Measurements from ENCODE around the gene F2. TPM values are rescaled to one million over a fixed set of nuclear protein-coding genes. Genes with fewer than 3 reads are reported as not detected.

F2 gene
- total and polyA plus RNA-seq, 12 donors, result 0.50 to 0.61 TPM; not detected in 10

DNA sequence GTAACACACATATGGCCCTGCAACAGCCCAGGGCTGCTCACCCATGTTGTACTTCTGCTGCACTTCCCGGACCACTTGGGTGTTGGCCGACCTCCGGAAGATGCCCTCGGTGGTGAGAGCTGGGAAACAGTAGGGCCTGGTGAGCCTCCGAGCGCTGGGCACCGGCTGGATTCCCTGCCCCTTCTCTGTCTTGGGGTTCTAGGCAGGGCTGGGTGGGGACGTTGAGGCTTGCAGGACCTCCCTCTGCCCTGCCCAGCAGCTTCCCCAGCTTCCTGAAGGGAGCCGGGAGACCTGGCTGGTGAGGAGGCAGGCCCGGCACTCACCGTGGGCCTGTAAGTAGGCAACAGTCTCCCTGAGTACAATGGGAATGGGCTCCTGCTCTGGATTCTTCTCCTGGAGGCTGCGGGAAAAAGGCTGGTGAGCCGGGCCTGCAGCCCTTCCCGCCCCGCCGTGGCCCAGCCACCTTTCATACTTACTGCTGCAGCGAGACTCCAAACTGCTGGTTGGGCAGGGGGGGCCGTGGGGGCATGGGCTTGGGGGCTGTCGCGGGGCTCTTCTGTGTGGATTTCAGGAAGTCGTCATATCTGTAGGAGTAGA lies 38.8 kb upstream of the F2 start:
- WGBS, 4 donors, result 88 to 96% (median 90%) methylated on average over 5 to 21 of the region's 21 CpGs
- Histone ChIP-seq H3K36me3 (replicated peaks in 1 of 2) (peaks cover 0 to 63% of the 10 kb centered on the region in 2 donors), H3K4me1 (replicated peaks in 1 of 2) (peaks cover 11 to 24% of the 10 kb centered on the region in 2 donors), H3K9me3 (replicated peaks in 1 of 3) (no peaks in the 10 kb centered on the region), H3K27ac (no peak overlapping the region), H3K4me3 (no peak overlapping the region), H3K27me3 (no peaks in the 10 kb centered on the region)
- intact Hi-C loops (cut with DNase I), result no loop called here
- DNase-seq, result no peak
- TF ChIP-seq CTCF (IDR thresholded peaks at IDR 0.05), result no peak
- no peak for TF ChIP-seq POLR2A (IDR thresholded peaks at IDR 0.05)

- TF ChIP-seq POLR2A (IDR thresholded peaks at IDR 0.05), result no peak
- no peak for TF ChIP-seq CTCF (IDR thresholded peaks at IDR 0.05)
- Histone ChIP-seq H3K9me3 (replicated peaks in 1 of 3) (no peaks in the 10 kb centered on the region), H3K27ac (no peak overlapping the region), H3K36me3 (replicated peaks in 1 of 2) (peaks cover 0 to 63% of the 10 kb centered on the region in 2 donors), H3K4me1 (replicated peaks in 1 of 2) (peaks cover 6 to 18% of the 10 kb centered on the region in 2 donors), H3K27me3 (no peaks in the 10 kb centered on the region), H3K4me3 (no peak overlapping the region)
- intact Hi-C loops (cut with DNase I), result no loop called here
- 94 to 96% (median 95%) methylated on average over 19 to 22 of the region's 22 CpGs for WGBS, 4 donors
- no peak for DNase-seq
Measured at GRCh38 chr11:46680815-46681214, 38.2 kb upstream of the F2 start.

DNA sequence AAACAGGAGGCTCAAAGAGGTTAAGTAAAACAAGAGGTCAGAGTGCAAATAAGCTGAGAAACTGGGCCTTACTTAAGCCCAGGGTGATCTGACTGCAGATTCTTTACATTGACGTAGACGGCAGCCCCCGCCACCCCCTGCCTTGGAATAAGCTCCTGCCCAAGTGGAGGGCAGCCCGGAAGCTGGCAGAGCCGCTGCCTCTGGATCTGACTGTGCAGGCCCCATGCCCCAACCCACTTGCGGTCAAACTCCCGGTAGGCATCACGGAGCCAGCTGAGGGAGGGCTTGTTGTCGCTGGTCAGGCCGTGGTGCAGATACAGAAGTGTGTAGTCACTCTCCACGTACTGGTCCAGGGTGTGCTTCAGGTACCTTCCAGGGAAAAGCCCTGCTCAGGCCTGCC lies 37.2 kb upstream of the F2 start:
- no peak overlapping the region for H3K27ac ChIP-seq
- intact Hi-C loops (cut with DNase I), result no loop called here
- H3K36me3 ChIP-seq (replicated peaks in 1 of 2), result peaks cover 0 to 73% of the 10 kb centered on the region in 2 donors

More for the DNA sequence above, 37.2 kb upstream of the F2 start:
- Histone ChIP-seq H3K4me1 (replicated peaks in 1 of 2) (peaks cover 0 to 13% of the 10 kb centered on the region in 2 donors), H3K27me3 (no peaks in the 10 kb centered on the region), H3K9me3 (replicated peaks in 1 of 3) (no peaks in the 10 kb centered on the region), H3K4me3 (no peak overlapping the region)
- 83 to 94% (median 93%) methylated on average over 5 to 11 of the region's 11 CpGs for WGBS, 4 donors
- no peak for DNase-seq
- TF ChIP-seq CTCF (IDR thresholded peaks at IDR 0.05) (no peak), POLR2A (IDR thresholded peaks at IDR 0.05) (no peak)

Data from adrenal gland (tissue), 12 donors.